ENCODE data around the gene RHOBTB1.

RHOBTB1 gene

DNA sequence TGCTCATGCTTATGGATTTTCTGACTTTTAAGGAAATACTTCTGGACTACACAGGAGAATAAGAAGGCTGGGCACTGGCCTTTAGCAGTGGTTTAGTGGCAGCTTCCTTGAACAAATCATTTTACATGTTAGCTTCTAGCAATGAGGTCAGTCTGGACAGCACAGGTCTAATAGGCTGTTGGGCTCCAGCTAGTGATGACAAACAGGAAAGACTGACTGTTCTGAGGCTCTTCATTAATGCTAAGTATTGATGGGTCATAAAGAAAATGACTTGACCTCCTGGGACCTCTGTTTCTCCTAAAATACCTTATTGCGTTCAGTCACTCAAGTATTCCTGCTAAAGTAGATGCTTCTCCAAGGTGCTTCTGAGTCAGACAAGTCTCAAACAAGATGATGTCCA lies 4.9 kb upstream of the RHOBTB1 start:
- Histone ChIP-seq H3K4me3 (ENCODE audit: insufficient read depth, low read length, poor library complexity, severe bottlenecking) (no peak overlapping the region), H3K4me2 (ENCODE audit: low read depth, low read length, poor library complexity, severe bottlenecking) (no peak overlapping the region), H3F3A (ENCODE audit: insufficient read depth) (no peaks in the 10 kb centered on the region), H2AFZ (ENCODE audit: low read depth, low read length, severe bottlenecking) (no peak overlapping the region), H3K79me2 (ENCODE audit: insufficient read depth, low read length) (no peaks in the 10 kb centered on the region), H4K20me1 (ENCODE audit: low read depth, low read length) (no peaks in the 10 kb centered on the region), H3K9me2 (replicated peaks; ENCODE audit: insufficient read depth, low read length) (no peaks in the 10 kb centered on the region), H3K36me3 (ENCODE audit: low read length) (no peaks in the 10 kb centered on the region), H3K9ac (ENCODE audit: low read length) (no peak overlapping the region), H3K9me3 (ENCODE audit: insufficient read depth, low read length) (no peaks in the 10 kb centered on the region), H3K27me3 (ENCODE audit: low read length) (no peaks in the 10 kb centered on the region), H3K27ac (ENCODE audit: low read depth, low read length) (no peak overlapping the region)
- no peak for TF ChIP-seq EZH2phosphoT487 (conservative IDR thresholded peaks at IDR 0.05; ENCODE audit: low read length)
- TF ChIP-seq, protein P1, sequence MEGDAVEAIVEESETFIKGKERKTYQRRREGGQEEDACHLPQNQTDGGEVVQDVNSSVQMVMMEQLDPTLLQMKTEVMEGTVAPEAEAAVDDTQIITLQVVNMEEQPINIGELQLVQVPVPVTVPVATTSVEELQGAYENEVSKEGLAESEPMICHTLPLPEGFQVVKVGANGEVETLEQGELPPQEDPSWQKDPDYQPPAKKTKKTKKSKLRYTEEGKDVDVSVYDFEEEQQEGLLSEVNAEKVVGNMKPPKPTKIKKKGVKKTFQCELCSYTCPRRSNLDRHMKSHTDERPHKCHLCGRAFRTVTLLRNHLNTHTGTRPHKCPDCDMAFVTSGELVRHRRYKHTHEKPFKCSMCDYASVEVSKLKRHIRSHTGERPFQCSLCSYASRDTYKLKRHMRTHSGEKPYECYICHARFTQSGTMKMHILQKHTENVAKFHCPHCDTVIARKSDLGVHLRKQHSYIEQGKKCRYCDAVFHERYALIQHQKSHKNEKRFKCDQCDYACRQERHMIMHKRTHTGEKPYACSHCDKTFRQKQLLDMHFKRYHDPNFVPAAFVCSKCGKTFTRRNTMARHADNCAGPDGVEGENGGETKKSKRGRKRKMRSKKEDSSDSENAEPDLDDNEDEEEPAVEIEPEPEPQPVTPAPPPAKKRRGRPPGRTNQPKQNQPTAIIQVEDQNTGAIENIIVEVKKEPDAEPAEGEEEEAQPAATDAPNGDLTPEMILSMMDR (IDR thresholded peaks at IDR 0.05; ENCODE audit: insufficient read depth, low read length, poor library complexity, severe bottlenecking), result no peak

DNA sequence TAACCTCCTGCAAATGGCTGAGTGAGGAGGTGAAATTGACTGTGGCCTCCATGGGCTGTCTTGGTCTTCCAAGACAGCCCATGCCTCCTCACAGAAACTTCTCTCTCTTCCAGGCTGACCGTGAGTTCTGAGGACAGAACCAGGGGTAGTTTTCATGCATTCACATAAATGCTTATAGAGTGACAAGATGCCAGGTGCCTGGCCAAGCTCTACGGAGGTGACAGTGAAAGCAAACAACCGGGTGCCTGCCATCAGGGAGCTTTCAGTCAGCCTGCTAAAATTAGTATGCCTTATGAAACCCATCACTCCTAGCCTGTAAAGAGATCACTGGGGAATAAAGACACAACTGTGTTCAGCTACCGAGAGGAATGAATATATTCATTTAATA lies 919 bp upstream of the RHOBTB1 start:
- TF ChIP-seq EZH2phosphoT487 (conservative IDR thresholded peaks at IDR 0.05; ENCODE audit: low read length), result no peak
- TF ChIP-seq, protein P1 (IDR thresholded peaks at IDR 0.05; ENCODE audit: insufficient read depth, low read length, poor library complexity, severe bottlenecking), result no peak
- Histone ChIP-seq H2AFZ (ENCODE audit: low read depth, low read length, severe bottlenecking) (no peak overlapping the region), H3K9ac (ENCODE audit: low read length) (no peak overlapping the region), H3K4me3 (ENCODE audit: insufficient read depth, low read length, poor library complexity, severe bottlenecking) (no peak overlapping the region), H3F3A (ENCODE audit: insufficient read depth) (no peaks in the 10 kb centered on the region), H3K9me2 (replicated peaks; ENCODE audit: insufficient read depth, low read length) (no peaks in the 10 kb centered on the region), H3K27ac (ENCODE audit: low read depth, low read length) (no peak overlapping the region), H3K79me2 (ENCODE audit: insufficient read depth, low read length) (no peaks in the 10 kb centered on the region), H3K27me3 (ENCODE audit: low read length) (no peaks in the 10 kb centered on the region), H3K4me2 (ENCODE audit: low read depth, low read length, poor library complexity, severe bottlenecking) (no peak overlapping the region), H3K9me3 (ENCODE audit: insufficient read depth, low read length) (no peaks in the 10 kb centered on the region), H4K20me1 (ENCODE audit: low read depth, low read length) (no peaks in the 10 kb centered on the region), H3K36me3 (ENCODE audit: low read length) (no peaks in the 10 kb centered on the region)

DNA sequence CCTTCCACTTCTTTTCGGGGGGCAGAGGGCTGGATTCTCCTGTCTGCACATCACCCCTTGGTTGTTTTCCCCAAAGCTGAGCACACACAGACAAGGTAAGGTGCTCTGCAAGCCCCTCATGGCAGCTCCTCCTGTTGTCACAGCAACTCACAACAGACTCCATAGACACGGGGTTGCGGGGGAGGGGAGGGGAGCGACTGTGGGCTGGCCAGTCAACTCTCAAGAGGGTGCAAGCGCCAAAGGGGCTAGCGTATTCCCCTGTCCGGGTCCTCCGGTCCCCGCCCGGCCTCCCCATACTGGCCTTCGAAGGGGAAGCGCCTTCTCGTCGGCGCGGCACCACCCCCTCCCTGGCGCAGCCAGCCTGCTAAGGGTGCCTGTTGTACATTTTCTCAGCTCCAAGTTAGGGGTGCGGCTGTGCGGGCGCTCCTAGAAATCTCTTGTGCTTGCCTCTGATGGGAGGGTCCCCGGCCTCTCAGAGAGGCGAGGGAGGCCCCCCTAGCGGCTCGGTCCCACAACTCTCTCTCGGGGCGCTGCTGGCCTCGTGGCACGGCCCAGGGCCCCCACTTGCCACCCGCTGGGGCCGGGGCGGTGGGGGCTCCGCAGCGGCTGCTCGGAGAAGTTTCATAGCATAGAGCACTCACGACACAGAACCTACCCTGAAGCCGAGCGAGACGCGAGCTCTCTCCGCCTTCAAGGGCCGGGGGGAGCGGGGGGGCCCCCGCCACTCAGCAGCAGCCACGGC lies 498 bp downstream of the RHOBTB1 start:
- Histone ChIP-seq H3K79me2 (ENCODE audit: insufficient read depth, low read length) (no peaks in the 10 kb centered on the region), H2AFZ (ENCODE audit: low read depth, low read length, severe bottlenecking) (no peak overlapping the region), H3F3A (ENCODE audit: insufficient read depth) (no peaks in the 10 kb centered on the region), H3K27ac (ENCODE audit: low read depth, low read length) (no peak overlapping the region), H3K4me2 (ENCODE audit: low read depth, low read length, poor library complexity, severe bottlenecking) (no peak overlapping the region), H3K36me3 (ENCODE audit: low read length) (no peaks in the 10 kb centered on the region), H3K9me3 (ENCODE audit: insufficient read depth, low read length) (no peaks in the 10 kb centered on the region), H3K4me3 (ENCODE audit: insufficient read depth, low read length, poor library complexity, severe bottlenecking) (no peak overlapping the region), H3K27me3 (ENCODE audit: low read length) (no peaks in the 10 kb centered on the region), H3K9ac (ENCODE audit: low read length) (no peak overlapping the region), H4K20me1 (ENCODE audit: low read depth, low read length) (no peaks in the 10 kb centered on the region), H3K9me2 (replicated peaks; ENCODE audit: insufficient read depth, low read length) (no peaks in the 10 kb centered on the region)
- no peak for TF ChIP-seq EZH2phosphoT487 (conservative IDR thresholded peaks at IDR 0.05; ENCODE audit: low read length)
- TF ChIP-seq, protein P1 (IDR thresholded peaks at IDR 0.05; ENCODE audit: insufficient read depth, low read length, poor library complexity, severe bottlenecking), result no peak

Data from SU-DHL-6 (cell line).